AG04450 (cell line): ENCODE measurements around the gene SIGLEC10. TPM values are rescaled to one million over a fixed set of nuclear protein-coding genes. Genes with fewer than 3 reads are reported as not detected.

Source experiments
- CTCF ChIA-PET: fragments of 300-600, 350-600 bp; formaldehyde crosslinking; extraction: SDS; loops from one replicate; lab custom pipeline; 2022; ENCODE audit warnings: antibody characterized with exemption, inconsistent platforms; lab: Charles Lee
- POLR2A ChIA-PET: fragments of 350-600 bp; formaldehyde crosslinking; extraction: SDS; loops from one replicate; lab custom pipeline; 2021; ENCODE audit warnings: antibody characterized with exemption, inconsistent platforms; lab: Yijun Ruan, JAX
- DNase-seq: peaks from one replicate; pipeline ENCODE4 v3.0.0-alpha.2; 2011; ENCODE audit warnings: low read depth, low spot score
- H3K27ac ChIP-seq: one replicate; pipeline ENCODE4 v1.5.1; 2012; ENCODE audit warnings: low read depth, low read length, control low read depth
- H3K27me3 ChIP-seq: one replicate; pipeline ENCODE4 v1.6.0; 2012; ENCODE audit warnings: low read length; ENCODE audit not compliant: control insufficient read depth, insufficient read depth
- H3K4me3 ChIP-seq: 2 replicates; pipeline ENCODE4 v1.5.1; 2011; ENCODE audit warnings: mild to moderate bottlenecking, low read depth, low read length, control low read depth
- H3K9me3 ChIP-seq: 2 replicates; pipeline ENCODE4 v1.5.1; 2012; ENCODE audit warnings: low read length; ENCODE audit not compliant: control insufficient read depth, insufficient read depth
- CTCF ChIP-seq: IDR thresholded peaks from 2 replicates; pipeline ENCODE4 v1.5.1; 2011; ENCODE audit warnings: low read depth, low read length, control low read depth, inconsistent platforms
- polyA plus RNA-seq: library from polyadenylated mRNA; depleted of rRNA; stranded (reverse); fragments of >200 nt; gene quantifications from 2 replicates; pipeline ENCODE4 v1.2.3, GENCODE V29; 2011

The SIGLEC10 gene
- polyA plus RNA-seq, 1 experiment, result not detected

- TF ChIP-seq CTCF, result no peak
- Histone ChIP-seq H3K4me3 (no peak overlapping the region), H3K27ac (no peak overlapping the region), H3K27me3 (peaks cover 3% of the 10 kb centered on the region), H3K9me3 (no peaks in the 10 kb centered on the region; the same call in 1 of the 2 replicates)
- ChIA-PET CTCF (no interaction called here), POLR2A (no interaction called here)
- no peak for DNase-seq
Observed at GRCh38 chr19:51377422-51377821, 40.0 kb downstream of the SIGLEC10 start.

- ChIA-PET CTCF (no interaction called here), POLR2A (no interaction called here)
- H3K27me3 ChIP-seq, result peaks cover 6% of the 10 kb centered on the region
- H3K27ac ChIP-seq, result no peak overlapping the region
- H3K9me3 ChIP-seq, result no peaks in the 10 kb centered on the region
- TF ChIP-seq CTCF, result no peak
- no peak overlapping the region for H3K4me3 ChIP-seq
- no peak for DNase-seq
Observed at GRCh38 chr19:51375504-51376221, 41.8 kb downstream of the SIGLEC10 start.

GRCh38 chr19:51372649-51373504, 44.6 kb downstream of the SIGLEC10 start, which contains the start of gene NKG7:
Gene NKG7, minus strand, starts transcription at chr19:51372654. Its CDS starts 119 bp downstream, at chr19:51372535.
- Histone ChIP-seq H3K27me3 (peaks cover 6% of the 10 kb centered on the region), H3K9me3 (no peaks in the 10 kb centered on the region), H3K4me3 (no peak within 1 kb of the TSS), H3K27ac (no peak within 1 kb of the TSS)
- POLR2A ChIA-PET, result no interaction called here
- CTCF ChIA-PET, result no interaction called here
- no peak for TF ChIP-seq CTCF
- no peak for DNase-seq

- H3K9me3 ChIP-seq, result no peaks in the 10 kb centered on the region; the same call in 1 of the 2 replicates
- peaks cover 6% of the 10 kb centered on the region for H3K27me3 ChIP-seq
- H3K4me3 ChIP-seq, result no peak overlapping the region
- POLR2A ChIA-PET, result no interaction called here
- H3K27ac ChIP-seq, result no peak overlapping the region
- no peak for DNase-seq
- CTCF ChIA-PET, result no interaction called here
- no peak for TF ChIP-seq CTCF
Observed at GRCh38 chr19:51372021-51372648, 45.3 kb downstream of the SIGLEC10 start.
